AG09319 (cell line): Measurements from ENCODE around the gene SLITRK3.

Source experiments
- DNase-seq: peaks from one replicate; pipeline ENCODE4 v3.0.0-alpha.2; 2010; ENCODE audit warnings: low read depth; ENCODE audit errors: extremely low read depth
- CTCF ChIP-seq: IDR thresholded peaks from 2 replicates; pipeline ENCODE4 v1.5.1; 2011; ENCODE audit warnings: low read depth, mild to moderate bottlenecking, inconsistent platforms, low read length, moderate library complexity

The SLITRK3 gene

GRCh38 chr3:165191491-165191890 is 4.7 kb downstream of the SLITRK3 start:
- DNase-seq, result no peak
- TF ChIP-seq CTCF, result no peak

GRCh38 chr3:165188452-165188851 is 7.7 kb downstream of the SLITRK3 start:
- DNase-seq, result no peak
- TF ChIP-seq CTCF, result no peak

- TF ChIP-seq CTCF, result peak; percentile 88
- peak; percentile 18 for DNase-seq
These were observed 10.4 kb downstream of the SLITRK3 start for GRCh38 chr3:165185707-165186327.

- no peak for TF ChIP-seq CTCF
- DNase-seq, result no peak
These were observed 14.6 kb downstream of the SLITRK3 start for GRCh38 chr3:165181556-165181955.

GRCh38 chr3:165170236-165170635 is 25.9 kb downstream of the SLITRK3 start:
- no peak for TF ChIP-seq CTCF
- DNase-seq, result no peak

- TF ChIP-seq CTCF, result no peak
- no peak for DNase-seq
These were observed 26.8 kb downstream of the SLITRK3 start for GRCh38 chr3:165169368-165169767.

- DNase-seq, result no peak
- TF ChIP-seq CTCF, result no peak
These were observed 33.3 kb downstream of the SLITRK3 start for GRCh38 chr3:165162883-165163282.
